ENCODE measurements around the gene CCDC69.

Gene CCDC69

DNA sequence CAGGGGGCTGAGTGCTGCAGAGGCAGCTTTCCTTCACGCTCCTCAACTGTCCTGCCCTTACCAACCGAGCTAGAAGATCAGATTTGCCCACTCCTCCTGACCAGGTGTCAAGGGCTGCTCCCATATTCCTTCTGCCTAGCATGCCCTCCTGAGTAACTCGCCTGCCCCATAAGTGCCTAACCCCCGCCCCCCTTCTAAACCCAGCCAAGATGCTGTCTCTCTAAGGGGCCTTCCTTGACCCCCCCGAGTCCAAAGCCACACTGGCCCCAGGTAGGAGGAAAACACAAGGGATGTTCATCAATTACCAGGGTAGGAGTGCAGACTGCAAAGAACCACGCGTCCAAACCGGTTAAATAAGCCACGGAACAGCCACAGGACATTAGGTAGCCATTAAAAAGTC, 4.8 kb downstream of the CCDC69 start:
- Histone ChIP-seq H3K27ac (no peak overlapping the region), H3K36me3 (replicated peaks) (no peaks in the 10 kb centered on the region), H3K4me3 (ENCODE audit: low read depth, low read length) (no peak overlapping the region), H3K27me3 (replicated peaks) (no peaks in the 10 kb centered on the region)
- TF ChIP-seq, protein P1, sequence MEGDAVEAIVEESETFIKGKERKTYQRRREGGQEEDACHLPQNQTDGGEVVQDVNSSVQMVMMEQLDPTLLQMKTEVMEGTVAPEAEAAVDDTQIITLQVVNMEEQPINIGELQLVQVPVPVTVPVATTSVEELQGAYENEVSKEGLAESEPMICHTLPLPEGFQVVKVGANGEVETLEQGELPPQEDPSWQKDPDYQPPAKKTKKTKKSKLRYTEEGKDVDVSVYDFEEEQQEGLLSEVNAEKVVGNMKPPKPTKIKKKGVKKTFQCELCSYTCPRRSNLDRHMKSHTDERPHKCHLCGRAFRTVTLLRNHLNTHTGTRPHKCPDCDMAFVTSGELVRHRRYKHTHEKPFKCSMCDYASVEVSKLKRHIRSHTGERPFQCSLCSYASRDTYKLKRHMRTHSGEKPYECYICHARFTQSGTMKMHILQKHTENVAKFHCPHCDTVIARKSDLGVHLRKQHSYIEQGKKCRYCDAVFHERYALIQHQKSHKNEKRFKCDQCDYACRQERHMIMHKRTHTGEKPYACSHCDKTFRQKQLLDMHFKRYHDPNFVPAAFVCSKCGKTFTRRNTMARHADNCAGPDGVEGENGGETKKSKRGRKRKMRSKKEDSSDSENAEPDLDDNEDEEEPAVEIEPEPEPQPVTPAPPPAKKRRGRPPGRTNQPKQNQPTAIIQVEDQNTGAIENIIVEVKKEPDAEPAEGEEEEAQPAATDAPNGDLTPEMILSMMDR (IDR thresholded peaks at IDR 0.05; ENCODE audit: low read depth, low read length, missing control alignments): no peak
- no peak for DNase-seq
- in situ Hi-C loops (cut with HindIII; ENCODE audit: low pct_ligation_motif_present, low sequenced_read_pairs): no loop called here

DNA sequence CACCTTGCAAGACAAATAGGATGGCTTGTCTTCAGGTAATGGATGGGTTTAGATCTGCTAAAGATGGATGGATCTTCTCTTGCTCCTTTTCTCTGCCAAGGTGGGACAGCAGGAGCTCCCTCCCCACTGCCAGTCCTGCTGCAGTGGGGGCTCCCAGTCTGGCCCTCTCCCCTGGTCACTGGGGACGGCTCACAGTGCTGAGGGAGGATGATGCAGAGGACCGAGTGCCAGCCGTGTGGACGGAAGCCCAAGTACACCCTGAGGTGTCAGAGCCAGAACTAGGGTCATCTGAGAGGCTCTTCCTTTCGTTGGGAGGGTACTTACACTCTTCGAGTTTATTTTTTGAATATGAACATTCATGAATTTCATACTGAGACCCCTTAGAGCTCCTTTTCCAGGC, 5.7 kb downstream of the CCDC69 start:
- DNase-seq: no peak
- in situ Hi-C loops (cut with HindIII; ENCODE audit: low pct_ligation_motif_present, low sequenced_read_pairs): no loop called here
- Histone ChIP-seq H3K27me3 (replicated peaks) (no peaks in the 10 kb centered on the region), H3K36me3 (replicated peaks) (no peaks in the 10 kb centered on the region), H3K4me3 (ENCODE audit: low read depth, low read length) (no peak overlapping the region), H3K27ac (no peak overlapping the region)
- TF ChIP-seq, protein P1 (IDR thresholded peaks at IDR 0.05; ENCODE audit: low read depth, low read length, missing control alignments): no peak

DNA sequence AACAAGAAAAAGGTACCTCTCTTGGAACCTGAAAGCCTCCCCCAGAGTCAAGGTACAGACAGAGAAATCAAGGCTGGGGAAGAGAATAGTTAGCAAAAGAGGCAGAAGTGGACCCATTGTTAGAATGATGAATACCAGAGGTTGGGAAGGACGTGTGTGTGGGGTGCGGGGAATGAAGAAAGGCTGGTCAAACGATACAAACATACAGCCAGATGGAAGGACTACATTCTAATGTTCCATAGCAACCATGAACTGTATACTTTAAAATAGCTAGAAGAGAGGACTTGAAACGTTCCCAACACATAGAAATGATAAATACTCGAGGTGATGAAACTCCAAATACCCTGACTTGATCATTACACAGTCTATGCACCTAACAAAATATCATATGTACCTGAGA, 7.1 kb downstream of the CCDC69 start:
- no peak for DNase-seq
- Histone ChIP-seq H3K27ac (no peak overlapping the region), H3K4me3 (ENCODE audit: low read depth, low read length) (no peak overlapping the region), H3K36me3 (replicated peaks) (no peaks in the 10 kb centered on the region), H3K27me3 (replicated peaks) (no peaks in the 10 kb centered on the region)
- in situ Hi-C loops (cut with HindIII; ENCODE audit: low pct_ligation_motif_present, low sequenced_read_pairs): no loop called here
- TF ChIP-seq, protein P1 (IDR thresholded peaks at IDR 0.05; ENCODE audit: low read depth, low read length, missing control alignments): no peak

DNA sequence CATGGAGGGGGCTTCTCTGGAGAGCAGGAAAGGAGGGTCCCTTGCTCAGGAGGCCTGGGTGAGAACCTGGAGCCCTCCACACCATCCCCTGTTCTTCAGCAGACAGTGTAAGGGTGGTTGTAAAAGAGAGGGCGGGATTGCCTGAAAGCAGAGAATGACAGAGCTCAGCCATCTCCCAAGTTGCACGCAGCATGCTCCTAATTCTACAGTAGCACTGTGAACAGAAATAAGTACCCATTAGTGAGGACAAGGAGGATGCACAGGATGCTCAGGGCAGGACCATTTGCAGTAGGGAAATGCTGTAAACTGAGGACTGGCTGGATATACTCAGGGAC, 8.4 kb downstream of the CCDC69 start:
- Histone ChIP-seq H3K27me3 (replicated peaks) (no peaks in the 10 kb centered on the region), H3K36me3 (replicated peaks) (no peaks in the 10 kb centered on the region), H3K27ac (no peak overlapping the region), H3K4me3 (ENCODE audit: low read depth, low read length) (no peak overlapping the region)
- TF ChIP-seq, protein P1 (IDR thresholded peaks at IDR 0.05; ENCODE audit: low read depth, low read length, missing control alignments): no peak
- DNase-seq: no peak
- in situ Hi-C loops (cut with HindIII; ENCODE audit: low pct_ligation_motif_present, low sequenced_read_pairs): no loop called here

DNA sequence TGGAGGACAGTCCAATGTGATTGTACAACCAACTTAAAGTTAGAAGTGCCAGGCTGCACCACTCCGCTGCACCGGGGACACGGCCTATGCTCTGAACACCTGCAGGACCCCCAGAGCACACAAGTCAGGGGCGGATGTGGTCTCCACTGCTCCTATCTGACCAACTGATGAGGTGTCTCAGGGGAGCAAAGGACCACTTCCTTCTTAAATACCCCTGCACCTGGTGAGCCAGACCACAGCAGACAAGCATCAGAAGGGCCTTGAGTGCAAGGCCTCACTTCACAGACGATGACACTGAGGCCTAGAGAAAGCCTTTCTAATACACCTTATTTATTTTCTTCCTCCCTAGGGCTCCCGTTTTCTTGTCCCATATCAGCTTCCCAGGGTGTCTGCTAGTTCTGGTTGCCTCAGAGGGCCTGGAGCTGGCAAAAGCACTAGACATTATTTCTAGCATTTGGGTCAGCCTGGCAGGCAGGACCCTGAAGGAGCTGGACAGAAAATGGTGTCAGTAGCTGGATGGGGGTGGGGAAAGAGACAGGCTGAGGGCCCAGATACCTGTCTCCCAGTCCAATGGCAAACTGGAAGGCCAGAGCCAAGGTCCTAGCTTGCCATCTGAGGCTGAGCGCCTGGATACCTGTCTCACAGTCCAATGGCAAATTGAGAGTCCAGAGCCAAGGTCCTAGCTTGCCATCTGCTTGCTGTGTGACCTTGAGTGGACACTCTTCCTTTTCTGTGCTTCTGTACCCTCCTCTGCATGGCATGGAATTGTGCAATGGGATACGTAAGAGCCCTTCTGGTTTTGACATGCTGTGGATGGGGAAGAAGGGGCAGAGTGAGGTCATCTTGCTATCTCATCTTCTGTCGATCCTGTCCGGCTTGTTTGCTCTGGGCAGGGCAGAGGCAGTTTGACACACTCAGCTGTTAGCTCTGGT, 9.0 kb downstream of the CCDC69 start:
- Histone ChIP-seq H3K4me3 (ENCODE audit: low read depth, low read length) (no peak overlapping the region), H3K27ac (no peak overlapping the region), H3K27me3 (replicated peaks) (no peaks in the 10 kb centered on the region), H3K36me3 (replicated peaks) (no peaks in the 10 kb centered on the region)
- TF ChIP-seq, protein P1 (IDR thresholded peaks at IDR 0.05; ENCODE audit: low read depth, low read length, missing control alignments): no peak
- no peak for DNase-seq
- in situ Hi-C loops (cut with HindIII; ENCODE audit: low pct_ligation_motif_present, low sequenced_read_pairs): no loop called here

Measured in brain microvascular endothelial cell (primary cell).